SW 1271 (cell line): ENCODE results near the gene CYP2D6.
"Not testable (repeated sequence)": the region's sequence is repeated elsewhere in the genome, so short reads cannot be mapped to it uniquely, and the experiment has no call there.

ENCODE experiments used
- DNase-seq, 2 experiments: peaks; one replicate each; lab custom pipeline; 2025; lab: John Stamatoyannopoulos, UW

The CYP2D6 gene

DNA sequence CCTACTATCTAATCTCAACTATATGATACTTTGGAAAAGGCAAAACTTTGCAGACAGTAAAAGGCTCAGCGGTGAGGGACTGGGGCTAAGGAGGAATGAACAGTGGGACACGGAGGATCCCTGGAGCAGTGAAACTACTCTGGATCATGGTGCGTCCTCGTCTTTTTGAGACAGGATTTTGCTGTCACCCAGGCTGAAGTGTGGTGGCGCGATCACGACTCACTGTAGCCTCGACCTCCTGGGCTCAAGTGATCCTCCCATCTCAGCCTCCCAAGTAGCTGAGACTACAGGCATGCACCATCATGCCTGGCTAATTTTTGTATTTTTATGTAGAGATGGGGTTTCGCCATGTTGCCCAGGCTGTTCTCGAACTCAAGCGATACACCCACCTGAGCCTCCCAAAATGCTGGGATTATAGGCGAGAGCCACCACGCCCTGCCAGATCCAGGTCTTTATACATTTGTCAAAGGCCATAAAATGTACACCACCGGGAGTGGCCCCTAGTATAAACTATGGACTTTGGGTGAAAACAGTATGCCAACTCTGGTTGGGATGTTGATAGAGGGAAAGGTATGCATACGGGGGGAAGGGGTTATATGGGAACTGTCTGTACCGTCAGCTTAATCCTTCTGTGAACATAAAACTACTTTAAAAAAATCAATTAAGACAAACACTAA lies 28.0 kb upstream of the CYP2D6 start:
- DNase-seq = no peak

DNA sequence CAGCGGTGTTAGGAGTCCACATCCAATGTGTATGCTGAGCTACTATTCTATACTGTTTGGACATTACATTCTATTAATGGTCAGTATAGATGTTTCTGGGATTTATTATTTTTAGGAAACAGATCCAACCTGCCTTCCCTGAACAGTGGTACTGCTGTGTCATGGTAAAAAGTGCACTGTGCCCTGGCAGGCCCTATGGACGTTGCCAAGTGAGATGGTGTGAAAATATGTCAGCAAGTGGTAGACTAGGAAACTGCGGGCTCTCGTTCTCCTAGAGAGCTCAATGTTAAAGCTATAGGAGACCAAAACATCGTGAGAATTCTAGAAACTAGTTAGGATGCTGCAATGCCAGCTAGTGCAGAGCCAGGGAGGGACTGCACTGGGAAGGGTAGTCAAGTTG lies 26.0 kb upstream of the CYP2D6 start:
- no peak for DNase-seq

DNA sequence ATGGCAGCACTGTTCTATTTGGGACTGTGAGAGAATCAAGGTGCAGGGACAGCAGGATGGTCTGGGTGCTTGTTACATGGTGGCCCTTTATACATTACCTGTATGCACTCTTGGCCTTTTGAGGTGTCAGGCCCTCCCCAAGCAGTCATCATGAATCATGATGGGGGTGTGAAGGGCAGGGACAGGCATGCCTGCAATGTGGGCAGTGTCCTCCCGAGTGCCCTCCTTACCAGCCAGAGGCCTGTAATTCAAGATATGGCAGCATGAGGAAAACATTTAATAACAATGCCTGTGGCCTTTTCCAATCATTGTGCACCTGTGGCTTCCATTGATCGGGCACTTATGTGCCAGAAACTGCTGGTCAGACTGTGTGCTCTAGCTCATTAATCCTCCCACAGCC lies 25.5 kb upstream of the CYP2D6 start:
- no peak for DNase-seq

DNA sequence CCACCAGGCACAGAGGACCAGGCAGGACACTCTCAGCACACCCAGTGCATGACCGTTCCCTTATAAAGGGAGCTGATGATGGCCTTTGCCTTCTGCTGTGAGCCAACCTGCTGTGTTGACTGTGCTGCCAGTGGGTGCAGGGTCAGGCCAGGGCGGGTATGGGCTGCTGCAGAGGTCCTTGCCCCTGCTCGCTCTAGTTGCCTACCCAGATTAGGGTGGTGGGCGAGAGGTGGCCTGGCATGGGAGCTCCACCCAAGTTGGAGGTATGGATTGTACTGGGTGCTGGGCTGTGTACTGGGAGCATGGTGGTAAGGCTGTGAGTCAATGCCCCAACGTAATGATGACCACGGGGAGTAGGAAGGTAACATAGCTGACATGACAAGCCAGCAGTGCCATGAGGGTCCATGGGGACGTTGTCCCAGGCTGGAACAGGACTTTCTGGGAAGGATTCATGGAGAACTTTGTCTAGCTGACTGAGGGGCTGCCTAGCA lies 24.5 kb upstream of the CYP2D6 start:
- no peak for DNase-seq

DNA sequence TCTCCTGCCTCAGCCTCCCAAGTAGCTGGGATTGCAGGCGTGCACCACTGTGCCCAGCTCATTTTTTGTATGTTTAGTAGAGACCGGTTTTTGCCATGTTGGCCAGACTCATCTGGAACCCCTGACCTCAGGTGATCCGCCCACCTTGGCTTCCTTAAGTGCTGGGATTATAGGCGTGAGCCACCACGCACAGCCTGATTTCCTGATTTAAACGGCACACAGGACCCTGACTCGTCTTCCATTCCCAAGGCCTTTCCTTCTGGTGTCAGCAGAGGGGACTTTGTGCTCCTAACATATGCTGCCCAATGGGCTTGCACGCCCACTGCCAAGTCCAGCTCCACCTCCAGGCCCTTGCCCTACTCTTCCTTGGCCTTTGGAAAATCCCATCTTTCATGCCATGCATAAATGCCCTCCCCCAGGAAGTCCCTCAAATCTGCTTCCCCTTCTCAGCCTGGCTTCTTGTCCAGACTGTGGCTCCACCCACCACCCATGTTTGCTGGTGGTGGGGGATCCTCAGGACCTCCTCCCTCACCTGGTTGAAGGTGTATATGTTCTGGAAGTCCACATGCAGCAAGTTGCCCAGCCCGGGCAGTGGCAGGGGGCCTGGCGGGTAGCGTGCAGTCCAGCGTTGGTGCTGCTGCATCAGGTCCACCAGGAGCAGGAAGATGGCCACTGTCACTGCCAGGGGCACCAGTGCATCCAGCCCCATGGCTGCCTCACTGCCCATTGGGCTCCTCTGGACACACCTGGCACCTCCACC lies 23.9 kb upstream of the CYP2D6 start:
- no peak for DNase-seq

DNA sequence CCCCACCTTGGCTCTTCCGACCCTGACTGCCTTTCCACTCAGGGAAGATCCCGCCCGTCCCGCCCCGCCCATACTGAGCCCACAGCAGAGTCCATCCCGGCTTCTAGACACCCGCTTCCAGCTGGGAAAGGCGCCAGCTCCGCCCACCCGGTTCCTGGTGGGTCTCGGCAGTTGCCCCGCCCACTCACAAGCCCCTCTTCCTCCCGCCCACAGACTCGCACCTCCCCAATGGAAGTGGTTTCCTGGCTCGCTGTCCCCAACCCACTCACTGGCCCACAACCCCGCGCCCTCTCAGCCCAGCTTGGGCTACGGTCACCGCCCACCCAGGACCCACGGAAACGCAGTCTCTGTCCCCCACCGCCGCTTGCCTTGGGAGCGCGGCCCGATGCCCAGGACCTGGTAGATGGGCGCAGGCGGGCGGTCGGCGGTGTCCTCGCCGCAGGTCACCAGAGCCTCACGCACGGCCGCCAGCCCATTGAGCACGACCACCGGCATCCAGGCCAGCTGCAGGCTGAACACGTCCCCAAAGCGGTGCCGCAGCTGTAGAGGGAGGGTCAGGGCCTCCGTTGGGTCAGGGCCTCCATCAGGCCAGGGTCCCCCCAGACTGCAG lies 22.2 kb upstream of the CYP2D6 start:
- no peak for DNase-seq

DNA sequence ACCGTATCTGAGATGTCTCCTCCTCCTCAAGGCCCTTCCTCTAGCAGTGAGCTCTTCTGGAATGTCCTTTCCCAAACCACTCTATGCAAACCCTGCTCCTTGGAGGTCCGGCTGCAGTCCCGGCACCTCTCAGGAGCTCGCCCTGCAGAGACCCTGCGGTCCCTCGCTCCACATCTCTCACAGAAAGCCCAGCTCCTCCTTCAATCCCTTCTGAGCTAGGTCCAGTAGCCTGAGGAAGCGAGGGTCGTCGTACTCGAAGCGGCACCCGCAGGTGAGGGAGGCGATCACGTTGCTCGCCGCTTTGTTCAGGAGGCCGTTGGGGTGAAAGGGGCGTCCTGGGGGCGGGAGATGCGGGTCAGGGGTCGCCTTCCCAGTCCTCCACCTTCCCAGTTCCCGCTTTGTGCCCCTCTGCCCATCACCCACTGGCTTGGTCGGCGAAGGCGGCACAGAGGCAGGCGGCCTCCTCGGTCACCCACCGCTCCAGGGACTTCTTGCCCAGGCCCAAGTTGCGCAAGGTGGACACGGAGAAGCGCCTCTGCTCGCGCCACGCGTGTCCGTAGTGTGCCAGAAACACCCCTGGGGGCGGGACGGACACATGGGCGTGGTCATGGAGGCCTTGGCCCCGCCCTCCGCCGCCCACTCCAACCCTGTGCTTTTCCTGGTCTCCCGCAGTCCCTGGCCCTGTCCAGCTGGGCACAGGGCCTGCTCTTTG lies 21.5 kb upstream of the CYP2D6 start:
- no peak for DNase-seq

DNA sequence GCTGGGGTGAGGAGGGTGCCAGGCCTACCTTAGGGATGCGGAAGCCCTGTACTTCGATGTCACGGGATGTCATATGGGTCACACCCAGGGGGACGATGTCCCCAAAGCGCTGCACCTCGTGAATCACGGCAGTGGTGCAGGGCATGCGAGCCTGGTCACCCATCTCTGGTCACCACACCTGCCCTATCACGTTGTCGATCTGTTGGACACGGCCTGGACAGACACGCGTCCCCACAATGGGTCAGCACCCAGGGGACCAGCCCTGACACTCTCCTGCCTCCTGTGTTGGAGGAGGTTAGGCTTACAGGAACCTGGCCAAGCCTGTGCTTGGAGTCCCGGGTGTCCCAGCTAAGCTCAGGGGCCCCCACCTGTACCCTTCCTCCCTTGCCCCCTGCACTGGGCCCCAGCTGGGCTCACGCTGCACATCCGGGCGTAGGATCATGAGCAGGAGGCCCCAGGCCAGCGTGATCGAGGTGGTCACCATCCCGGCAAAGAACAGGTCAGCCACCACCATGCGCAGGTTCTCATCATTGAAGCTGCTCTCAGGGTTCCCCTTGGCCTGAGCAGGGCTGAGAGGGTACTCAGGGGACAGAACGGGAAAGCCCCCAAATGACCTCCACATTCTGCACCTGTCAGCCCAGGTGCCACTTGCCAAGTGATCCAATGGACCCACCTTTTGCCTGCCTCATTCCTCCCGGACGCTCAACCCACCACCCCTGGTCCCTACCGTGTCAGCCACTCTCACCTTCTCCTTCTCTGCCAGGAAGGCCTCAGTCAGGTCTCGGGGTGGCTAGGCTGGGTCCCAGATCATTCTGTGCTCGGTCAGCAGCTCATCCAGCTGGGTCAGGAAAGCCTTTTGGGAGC lies 20.3 kb upstream of the CYP2D6 start:
- no peak for DNase-seq

DNA sequence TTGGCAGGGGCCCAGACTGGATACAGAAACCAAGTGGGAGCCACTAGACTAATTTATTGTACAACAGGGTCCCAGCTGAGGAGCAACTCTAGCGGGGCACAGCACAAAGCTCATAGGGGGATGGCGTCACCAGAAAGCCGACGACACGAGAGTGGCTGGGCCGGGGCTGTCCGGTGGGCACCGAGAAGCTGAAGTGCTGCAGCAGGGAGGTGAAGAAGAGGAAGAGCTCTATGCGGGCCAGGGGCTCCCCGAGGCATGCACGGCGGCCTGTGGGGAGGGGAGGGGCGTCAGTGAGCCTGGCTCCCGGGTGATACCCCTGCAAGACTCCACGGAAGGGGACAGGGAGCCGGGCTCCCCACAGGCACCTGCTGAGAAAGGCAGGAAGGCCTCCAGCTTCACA lies 19.2 kb upstream of the CYP2D6 start:
- not testable (repeated sequence) for DNase-seq

DNA sequence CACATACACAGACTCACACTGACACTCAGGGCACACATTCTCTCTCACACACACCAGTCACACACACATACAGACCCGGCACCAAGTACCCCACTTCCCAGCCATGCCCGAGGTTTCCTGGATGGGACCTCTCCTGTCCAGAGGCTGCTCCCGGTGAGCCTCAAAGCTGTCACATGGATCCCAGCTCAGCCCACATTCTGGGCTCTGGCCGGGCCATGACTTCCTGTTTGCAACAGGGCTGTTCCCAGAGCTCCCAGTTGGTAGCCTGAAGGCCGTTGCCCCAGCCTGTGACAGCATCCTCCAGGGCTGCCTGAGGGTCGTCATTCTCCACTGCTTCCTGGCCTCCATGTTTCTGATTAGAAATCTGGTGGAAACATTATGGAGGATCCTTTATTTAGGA lies 14.6 kb upstream of the CYP2D6 start:
- no peak for DNase-seq

DNA sequence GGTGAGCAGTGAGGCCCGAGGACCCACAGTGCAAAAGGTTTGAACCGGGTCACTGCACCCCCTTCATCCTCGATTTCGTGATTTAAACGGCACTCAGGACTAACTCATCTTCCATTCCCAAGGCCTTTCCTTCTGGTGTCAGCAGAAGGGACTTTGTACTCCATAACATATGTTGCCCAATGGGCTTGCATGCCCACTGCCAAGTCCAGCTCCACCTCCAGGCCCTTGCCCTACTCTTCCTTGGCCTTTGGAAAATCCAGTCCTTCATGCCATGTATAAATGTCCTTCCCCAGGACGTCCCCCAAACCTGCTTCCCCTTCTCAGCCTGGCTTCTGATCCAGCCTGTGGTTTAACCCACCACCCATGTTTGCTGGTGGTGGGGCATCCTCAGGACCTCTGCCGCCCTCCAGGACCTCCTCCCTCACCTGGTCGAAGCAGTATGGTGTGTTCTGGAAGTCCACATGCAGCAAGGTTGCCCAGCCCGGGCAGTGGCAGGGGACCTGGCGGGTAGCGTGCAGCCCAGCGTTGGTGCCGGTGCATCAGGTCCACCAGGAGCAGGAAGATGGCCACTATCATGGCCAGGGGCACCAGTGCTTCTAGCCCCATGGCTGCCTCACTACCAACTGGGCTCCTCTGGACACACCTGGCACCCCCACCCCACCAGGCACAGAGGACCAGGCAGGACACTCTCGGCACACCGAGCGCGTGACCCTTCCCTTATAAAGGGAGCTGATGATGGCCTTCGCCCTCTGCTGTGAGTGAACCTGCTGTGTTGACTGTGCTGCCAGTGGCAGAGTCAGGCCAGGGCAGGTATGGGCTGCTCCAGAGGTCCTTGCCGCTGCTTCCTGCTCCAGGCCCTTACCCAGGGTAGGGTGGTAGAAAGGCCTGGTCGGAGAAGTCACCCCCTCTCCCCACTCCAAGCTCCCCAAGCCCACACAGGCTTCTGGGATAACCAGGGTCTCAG lies 13.5 kb upstream of the CYP2D6 start:
- not testable (repeated sequence) for DNase-seq

DNA sequence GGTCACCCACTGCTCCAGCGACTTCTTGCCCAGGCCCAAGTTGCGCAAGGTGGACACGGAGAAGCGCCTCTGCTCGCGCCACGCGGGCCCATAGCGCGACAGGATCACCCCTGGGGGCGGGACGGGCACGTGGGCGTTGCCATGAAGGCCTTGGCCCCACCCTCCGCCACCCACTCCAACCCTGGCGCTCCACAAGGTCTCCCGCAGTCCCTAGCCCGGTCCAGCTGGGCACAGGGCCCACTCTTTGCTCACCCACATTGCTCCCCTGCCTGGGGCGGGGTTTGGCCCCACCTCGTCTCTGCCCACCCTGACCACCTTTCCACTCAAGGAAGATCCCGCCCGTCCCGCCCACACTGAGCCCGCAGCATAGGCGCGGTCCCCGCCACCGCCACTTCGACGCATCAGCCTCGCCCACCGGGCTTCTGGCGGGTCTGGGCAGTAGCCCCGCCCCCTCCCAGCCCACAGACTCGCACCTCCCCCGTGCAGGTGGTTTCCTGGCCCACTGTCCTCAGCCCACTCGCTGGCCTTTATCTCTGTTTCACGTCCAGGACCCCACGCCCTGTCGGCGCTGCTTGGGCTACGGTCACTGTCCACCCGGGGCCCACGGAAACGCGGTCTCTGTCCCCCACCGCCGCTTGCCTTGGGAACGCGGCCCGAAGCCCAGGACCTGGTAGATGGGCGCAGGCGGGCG lies 12.3 kb upstream of the CYP2D6 start:
- no peak for DNase-seq

DNA sequence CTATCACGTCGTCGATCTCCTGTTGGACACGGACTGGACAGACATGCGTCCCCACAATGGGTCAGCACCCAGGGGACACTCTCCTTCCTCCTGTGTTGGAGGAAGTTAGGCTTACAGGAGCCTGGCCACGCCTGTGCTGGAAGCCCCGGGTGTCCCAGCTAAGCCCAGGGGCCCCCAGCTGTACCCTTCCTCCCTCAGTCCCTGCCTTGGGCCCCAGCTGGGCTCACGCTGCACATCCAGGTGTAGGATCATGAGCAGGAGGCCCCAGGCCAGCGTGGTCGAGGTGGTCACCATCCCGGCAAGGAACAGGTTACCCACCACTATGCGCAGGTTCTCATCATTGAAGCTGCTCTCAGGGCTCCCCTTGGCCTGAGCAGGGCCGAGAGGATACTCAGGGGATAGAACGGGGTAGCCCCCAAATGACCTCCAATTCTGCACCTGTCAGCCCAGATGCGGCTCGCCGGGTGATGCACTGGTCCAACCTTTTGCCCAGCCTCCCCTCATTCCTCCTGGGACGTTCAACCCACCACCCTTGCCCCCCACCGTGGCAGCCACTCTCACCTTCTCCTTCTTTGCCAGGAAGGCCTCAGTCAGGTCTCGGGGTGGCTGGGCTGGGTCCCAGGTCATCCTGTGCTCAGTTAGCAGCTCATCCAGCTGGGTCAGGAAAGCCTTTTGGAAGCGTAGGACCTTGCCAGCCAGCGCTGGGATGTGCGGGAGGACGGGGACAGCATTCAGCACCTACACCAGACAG lies 10.9 kb upstream of the CYP2D6 start:
- not testable (repeated sequence) for DNase-seq

DNA sequence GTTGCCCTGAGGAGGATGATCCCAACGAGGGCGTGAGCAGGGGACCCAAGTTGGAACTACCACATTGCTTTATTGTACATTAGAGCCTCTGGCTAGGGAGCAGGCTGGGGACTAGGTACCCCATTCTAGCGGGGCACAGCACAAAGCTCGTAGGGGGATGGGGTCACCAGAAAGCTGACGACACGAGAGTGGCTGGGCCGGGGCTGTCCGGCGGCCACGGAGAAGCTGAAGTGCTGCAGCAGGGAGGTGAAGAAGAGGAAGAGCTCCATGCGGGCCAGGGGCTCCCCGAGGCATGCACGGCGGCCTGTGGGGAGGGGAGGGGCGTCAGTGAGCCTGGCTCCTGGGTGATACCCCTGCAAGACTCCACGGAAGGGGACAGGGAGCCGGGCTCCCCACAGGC lies 9.5 kb upstream of the CYP2D6 start:
- not testable (repeated sequence) for DNase-seq

DNA sequence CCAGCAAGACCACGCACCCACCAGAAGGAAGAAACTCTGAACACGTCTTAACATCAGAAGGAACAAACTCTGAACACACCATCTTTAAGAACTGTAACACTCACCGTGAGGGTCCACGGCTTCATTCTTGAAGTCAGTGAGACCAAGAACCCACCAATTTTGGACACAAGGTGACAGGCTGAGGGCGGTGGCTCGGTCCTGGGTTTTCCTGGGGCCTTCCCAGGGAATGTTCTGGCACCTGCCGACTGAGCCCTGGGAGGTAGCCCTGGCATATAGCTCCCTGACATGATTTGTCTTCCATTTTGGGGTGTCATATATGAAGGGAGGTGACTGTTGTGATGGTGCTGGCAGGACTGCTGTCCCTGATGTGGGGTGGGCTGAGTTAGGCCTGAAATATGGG lies 8.9 kb upstream of the CYP2D6 start:
- DNase-seq = not testable (repeated sequence)

DNA sequence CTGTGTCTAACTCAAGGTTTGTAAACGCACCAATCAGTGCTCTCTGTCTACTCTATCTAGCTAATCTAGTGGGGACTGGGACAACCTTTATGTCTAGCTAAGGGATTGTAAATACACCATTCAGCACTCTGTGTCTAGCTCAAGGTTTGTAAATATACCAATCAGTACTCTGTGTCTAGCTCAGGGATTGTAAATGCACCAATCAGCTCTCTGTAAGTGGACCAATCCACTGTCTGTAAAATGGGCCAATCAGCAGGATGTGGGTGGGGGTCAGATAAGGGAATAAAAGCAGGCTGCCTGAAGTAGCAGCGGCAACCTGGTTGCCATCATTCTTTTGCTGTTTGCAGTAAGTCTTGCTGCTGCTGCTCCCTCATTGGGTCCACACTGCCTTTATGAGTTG lies 8.4 kb upstream of the CYP2D6 start:
- DNase-seq = no peak

DNA sequence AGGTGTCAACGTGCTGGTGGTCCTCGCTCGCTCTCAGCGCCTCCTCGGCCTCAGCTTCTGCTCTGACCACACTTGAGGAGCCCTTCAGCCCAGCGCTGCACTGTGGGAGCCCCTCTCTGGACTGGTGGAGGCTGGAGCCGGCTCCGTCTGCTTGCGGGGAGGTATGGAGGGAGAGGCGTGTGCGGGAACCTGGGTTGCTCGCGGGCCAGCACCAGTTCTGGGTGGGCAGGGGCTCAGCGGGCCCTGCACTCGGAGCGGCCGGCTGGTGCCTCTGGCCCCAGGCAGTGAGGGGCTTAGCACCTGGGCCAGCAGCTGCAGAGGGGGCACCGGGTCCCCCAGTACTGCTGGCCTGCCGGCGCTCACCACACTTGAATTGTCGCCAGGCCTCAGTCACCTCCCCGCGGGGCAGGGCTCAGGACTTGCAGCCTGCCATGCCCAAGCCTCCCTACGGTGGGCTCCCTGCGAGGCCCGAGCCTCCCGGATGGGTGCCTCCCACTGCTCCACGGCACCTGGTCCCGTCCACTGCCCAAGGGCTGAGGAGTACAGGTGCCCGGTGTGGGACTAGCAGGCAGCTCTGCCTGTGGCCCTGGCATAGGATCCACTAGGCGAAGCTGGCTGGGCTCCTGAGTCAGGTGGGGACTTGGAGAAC lies 7.6 kb upstream of the CYP2D6 start:
- no peak for DNase-seq

DNA sequence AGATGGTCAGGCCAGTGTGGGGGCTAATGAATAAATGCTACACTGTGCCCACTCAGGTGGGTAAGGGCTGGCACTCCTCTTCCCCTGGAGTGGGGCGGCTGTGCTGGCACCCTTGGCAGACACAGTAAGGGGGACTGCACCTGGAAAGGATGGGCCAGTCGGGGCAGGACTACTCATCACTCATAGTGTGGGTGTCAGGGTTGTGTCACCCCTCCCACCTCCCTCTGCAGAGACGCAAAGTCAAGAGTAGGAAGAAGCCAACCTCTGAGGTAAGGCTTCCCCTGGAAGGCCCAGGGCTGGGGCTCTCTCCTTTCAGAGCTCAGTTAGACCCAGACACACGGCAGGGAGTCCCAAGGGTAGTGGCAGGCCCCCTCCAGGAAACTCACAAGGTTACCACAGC lies 5.1 kb upstream of the CYP2D6 start:
- not testable (repeated sequence) for DNase-seq
